ENCODE measurements around the gene MUC6. TPM values are rescaled to one million over a fixed set of nuclear protein-coding genes. Genes with fewer than 3 reads are reported as not detected.

MUC6 gene
- polyA plus RNA-seq, 1 of the 3 experiments (the other 2 are of a cell fraction): not detected

DNA sequence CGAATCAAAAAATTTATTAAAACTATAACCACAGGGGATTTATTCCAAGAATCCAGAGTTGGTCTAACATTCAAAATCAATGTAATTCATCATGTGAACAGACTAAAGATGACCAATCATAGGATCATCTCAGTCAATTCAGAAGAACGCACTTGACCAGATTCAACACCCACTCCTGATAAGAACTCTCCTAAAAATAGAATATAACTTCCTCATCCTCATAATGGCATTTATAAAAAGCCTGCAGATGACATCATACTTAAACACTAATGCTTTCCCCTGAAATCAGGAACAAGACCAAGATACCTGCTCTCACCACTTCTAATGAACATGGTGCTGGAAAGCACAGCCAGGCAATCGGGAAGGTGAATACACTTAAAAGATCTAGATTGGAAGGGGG lies 27.6 kb upstream of the MUC6 start (continued):
- TF ChIP-seq TAF1 (IDR thresholded peaks at IDR 0.05; ENCODE audit: borderline replicate concordance, low read depth, low read length) (no peak), ELF1 (IDR thresholded peaks at IDR 0.05) (no peak), MXI1 (IDR thresholded peaks at IDR 0.05; ENCODE audit: low read depth, low read length) (no peak), NFIC (IDR thresholded peaks at IDR 0.05; ENCODE audit: borderline replicate concordance) (no peak), EZH2phosphoT487 (IDR thresholded peaks at IDR 0.05; ENCODE audit: borderline replicate concordance, low read depth) (no peak), POLR2AphosphoS5 (IDR thresholded peaks at IDR 0.05; ENCODE audit: low read depth, low read length) (no peak)
- TF ChIP-seq, protein P1, sequence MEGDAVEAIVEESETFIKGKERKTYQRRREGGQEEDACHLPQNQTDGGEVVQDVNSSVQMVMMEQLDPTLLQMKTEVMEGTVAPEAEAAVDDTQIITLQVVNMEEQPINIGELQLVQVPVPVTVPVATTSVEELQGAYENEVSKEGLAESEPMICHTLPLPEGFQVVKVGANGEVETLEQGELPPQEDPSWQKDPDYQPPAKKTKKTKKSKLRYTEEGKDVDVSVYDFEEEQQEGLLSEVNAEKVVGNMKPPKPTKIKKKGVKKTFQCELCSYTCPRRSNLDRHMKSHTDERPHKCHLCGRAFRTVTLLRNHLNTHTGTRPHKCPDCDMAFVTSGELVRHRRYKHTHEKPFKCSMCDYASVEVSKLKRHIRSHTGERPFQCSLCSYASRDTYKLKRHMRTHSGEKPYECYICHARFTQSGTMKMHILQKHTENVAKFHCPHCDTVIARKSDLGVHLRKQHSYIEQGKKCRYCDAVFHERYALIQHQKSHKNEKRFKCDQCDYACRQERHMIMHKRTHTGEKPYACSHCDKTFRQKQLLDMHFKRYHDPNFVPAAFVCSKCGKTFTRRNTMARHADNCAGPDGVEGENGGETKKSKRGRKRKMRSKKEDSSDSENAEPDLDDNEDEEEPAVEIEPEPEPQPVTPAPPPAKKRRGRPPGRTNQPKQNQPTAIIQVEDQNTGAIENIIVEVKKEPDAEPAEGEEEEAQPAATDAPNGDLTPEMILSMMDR (IDR thresholded peaks at IDR 0.05): no peak

DNA sequence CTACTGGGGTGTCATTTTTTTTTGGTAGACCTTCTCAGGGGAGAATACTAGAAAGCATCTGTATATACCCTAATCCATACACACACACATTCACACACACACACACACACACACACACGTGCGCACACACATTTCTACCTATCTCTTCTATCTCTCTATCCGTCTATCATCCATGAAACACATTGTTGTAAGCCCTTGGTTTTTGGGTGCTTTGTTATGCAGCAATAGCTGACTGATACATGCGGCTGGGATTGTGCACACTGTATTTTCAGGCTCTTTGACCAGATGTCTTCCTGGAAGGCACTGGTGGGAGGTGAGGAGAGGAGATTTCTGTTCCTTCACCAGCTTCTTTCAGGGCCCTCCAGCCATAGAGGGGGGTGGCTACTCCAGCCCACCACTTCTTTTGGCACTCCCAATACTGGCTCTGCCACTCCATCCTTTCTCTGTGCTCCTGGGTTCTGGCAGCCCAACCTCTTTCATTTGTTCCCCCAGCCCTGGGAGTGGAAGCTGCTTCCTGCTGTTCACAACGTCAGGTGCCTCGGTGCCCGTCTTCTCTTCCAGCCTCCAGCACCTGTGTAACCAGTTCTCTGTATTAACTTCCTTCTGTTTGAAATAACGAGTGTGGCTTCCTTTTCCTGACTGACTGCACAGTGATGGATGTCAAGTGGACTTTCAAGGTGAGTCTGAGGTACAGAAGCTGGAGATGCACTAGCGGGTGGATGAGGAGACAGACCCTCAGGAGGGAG lies 25.7 kb upstream of the MUC6 start:
- Histone ChIP-seq H3K4me1 (ENCODE audit: control insufficient read depth in 1 of 2, insufficient read depth in 2 of 2, low read depth in 1 of 2, low read length in 1 of 2) (no peaks in the 10 kb centered on the region), H3K79me2 (ENCODE audit: insufficient read depth) (no peaks in the 10 kb centered on the region), H3K4me3 (ENCODE audit: low read depth in 2 of 2, low read length in 1 of 2) (no peak overlapping the region), H2AFZ (ENCODE audit: low read depth) (no peak overlapping the region), H4K20me1 (ENCODE audit: insufficient read depth) (no peaks in the 10 kb centered on the region), H3K9me2 (no peaks in the 10 kb centered on the region), H3K4me2 (no peak overlapping the region), H3K27me3 (ENCODE audit: insufficient read depth) (no peaks in the 10 kb centered on the region; the same call in 1 of the 2 replicates), H3K36me3 (replicated peaks in 1 of 2; ENCODE audit: control insufficient read depth in 1 of 2, insufficient read depth in 2 of 2, low read length in 1 of 2) (no peaks in the 10 kb centered on the region), H3F3A (replicated peaks; ENCODE audit: insufficient read depth) (no peaks in the 10 kb centered on the region), H3K9me3 (no peaks in the 10 kb centered on the region), H3K27ac (ENCODE audit: low read depth in 2 of 2, low read length in 1 of 2) (no peak overlapping the region), H3K9ac (no peak overlapping the region)
- ChIA-PET CTCF (interaction anchor here (3.6 kb wide), 1 partner anchor 11 kb away, joined by 16 read pairs; no protein-coding TSS in a partner anchor), POLR2A (no interaction called here)
- WGBS (ENCODE audit: low lambda C conversion rate): 49% methylated on average over 9 of the region's 9 CpGs
- DNase-seq: no peak
- TF ChIP-seq GATA2 (CRISPR knock-in tag; IDR thresholded peaks at IDR 0.05): no peak
- TF ChIP-seq, protein P2, sequence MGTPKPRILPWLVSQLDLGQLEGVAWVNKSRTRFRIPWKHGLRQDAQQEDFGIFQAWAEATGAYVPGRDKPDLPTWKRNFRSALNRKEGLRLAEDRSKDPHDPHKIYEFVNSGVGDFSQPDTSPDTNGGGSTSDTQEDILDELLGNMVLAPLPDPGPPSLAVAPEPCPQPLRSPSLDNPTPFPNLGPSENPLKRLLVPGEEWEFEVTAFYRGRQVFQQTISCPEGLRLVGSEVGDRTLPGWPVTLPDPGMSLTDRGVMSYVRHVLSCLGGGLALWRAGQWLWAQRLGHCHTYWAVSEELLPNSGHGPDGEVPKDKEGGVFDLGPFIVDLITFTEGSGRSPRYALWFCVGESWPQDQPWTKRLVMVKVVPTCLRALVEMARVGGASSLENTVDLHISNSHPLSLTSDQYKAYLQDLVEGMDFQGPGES (IDR thresholded peaks at IDR 0.05; ENCODE audit: low read depth, low read length): no peak
- TF ChIP-seq SIN3A (IDR thresholded peaks at IDR 0.05; ENCODE audit: borderline replicate concordance, low read depth, low read length): no peak
- no peak for TF ChIP-seq FOXM1 (IDR thresholded peaks at IDR 0.05; ENCODE audit: low read depth)
- TF ChIP-seq, protein P1 (IDR thresholded peaks at IDR 0.05): no peak
- TF ChIP-seq MEF2A (IDR thresholded peaks at IDR 0.05; ENCODE audit: borderline replicate concordance, low read depth): no peak
- TF ChIP-seq FOXJ3 (CRISPR knock-in tag; IDR thresholded peaks at IDR 0.05): no peak
- no peak for TF ChIP-seq RCOR1 (IDR thresholded peaks at IDR 0.05; ENCODE audit: low read length)
- TF ChIP-seq RFX5 (IDR thresholded peaks at IDR 0.05; ENCODE audit: low read length): no peak
- TF ChIP-seq EP300 (IDR thresholded peaks at IDR 0.05; ENCODE audit: borderline replicate concordance in 1 of 2, low read depth in 1 of 2, low read length in 1 of 2): no peak
- no peak for TF ChIP-seq TAF1 (IDR thresholded peaks at IDR 0.05; ENCODE audit: borderline replicate concordance, low read depth, low read length)
- TF ChIP-seq NRF1 (IDR thresholded peaks at IDR 0.05; ENCODE audit: low read depth, low read length): no peak

All from SK-N-SH (cell line).